HG03064 (cell line): ENCODE results near the gene FOXJ1.

Source experiments
- ATAC-seq: cut with Tn5 transposase; IDR thresholded peaks from one replicate; pipeline ENCODE4 v1.9.1; 2021; ENCODE audit warnings: low read depth; ENCODE audit not compliant: unreplicated experiment

Gene FOXJ1

DNA sequence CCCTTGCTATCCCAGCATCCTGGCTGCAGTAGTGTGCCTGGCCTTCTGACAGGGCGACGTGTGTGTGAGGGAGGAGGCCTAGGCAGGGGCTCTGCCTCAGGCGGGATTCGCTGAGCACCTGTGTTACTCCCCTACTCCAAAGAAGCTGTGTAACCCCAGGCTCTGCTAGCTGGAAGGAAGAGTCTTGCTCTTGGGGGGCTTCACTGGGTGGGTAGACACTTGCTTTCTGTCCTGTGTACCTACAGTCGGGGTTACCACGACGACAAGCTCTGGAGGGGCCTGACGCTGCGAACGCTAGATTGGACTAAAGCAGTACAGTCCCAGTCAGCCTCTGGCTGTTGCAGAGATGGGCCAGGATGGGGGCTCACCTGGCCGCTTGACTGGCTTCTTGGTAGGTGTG lies 47.0 kb downstream of the FOXJ1 start:
- ATAC-seq = no peak

DNA sequence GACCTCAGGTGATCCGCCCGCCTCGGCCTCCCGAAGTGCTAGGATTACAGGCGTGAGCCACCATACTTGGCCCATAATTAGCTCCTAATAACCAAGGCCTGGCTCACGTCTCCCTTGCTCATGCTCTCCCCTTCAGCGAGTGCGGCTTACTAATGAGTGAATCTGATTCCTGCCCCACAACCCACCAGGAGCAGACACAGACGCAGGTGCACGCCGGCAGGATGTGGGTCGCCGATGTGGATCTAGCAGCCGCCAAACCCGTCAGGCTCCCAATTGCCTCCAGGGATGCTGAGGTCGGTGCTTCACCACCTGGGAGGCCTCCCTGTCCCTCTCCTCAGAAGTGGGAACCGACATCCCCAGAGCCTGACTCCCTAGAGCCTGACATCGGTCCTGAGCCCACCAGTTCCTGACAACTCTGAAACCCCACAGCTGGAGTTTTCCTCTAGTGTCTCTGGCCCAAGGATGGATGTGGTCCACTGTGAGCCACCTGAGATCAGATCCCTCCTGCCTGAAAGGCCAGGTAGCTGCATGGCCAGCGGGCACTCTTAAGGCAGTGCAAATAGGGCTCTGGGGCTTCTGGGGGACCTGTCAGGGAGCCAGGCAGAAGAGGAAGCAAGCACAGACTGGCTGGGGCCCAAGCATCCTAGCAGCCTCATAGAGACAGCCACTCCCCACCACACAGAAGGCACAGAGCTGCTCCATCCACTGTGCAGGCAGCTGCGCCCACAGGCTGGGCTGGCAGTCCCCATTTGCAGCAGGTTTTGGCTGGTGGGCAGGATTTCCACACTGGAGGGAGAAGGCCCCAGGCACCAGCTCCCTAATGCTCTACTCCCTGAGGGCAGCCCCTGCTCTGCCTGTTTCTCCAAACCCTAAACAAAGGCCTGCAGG lies 48.3 kb downstream of the FOXJ1 start:
- ATAC-seq = no peak

DNA sequence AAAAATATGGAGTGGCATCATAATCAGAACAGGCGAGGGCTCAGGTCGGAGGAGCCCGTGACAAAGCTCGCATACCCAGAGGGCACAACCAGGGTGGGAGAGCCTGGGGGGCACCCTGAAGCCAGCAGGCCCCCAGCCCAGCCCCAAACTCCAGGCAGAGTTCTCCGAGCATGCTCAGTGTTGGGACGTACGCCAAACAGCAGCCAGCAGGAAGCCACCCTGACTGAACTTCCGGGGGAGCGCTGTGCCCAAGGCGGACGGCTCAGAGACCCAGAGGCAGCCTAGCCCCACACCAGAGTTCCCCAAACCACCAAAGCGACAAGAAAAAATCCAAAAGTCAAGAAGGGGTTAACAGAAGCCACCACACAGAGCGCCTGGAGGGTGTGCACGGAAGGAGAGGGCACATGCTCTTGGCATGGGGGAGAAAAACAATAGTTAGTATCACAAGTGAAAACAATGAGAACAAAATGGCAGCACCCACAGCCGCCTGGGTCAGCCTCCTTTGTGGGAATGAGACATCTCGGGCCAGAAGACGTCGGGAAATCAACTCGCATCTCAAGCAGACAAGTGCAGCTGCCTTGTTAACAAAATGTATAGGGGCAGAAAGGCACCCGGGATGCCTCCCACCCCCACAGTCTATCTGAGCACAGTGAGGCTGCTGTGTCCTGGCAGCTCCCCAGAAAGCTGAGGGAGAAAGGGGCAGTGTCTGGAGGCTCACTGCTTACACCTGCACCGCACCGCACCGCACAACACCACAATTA lies 49.3 kb downstream of the FOXJ1 start:
- ATAC-seq = no peak

DNA sequence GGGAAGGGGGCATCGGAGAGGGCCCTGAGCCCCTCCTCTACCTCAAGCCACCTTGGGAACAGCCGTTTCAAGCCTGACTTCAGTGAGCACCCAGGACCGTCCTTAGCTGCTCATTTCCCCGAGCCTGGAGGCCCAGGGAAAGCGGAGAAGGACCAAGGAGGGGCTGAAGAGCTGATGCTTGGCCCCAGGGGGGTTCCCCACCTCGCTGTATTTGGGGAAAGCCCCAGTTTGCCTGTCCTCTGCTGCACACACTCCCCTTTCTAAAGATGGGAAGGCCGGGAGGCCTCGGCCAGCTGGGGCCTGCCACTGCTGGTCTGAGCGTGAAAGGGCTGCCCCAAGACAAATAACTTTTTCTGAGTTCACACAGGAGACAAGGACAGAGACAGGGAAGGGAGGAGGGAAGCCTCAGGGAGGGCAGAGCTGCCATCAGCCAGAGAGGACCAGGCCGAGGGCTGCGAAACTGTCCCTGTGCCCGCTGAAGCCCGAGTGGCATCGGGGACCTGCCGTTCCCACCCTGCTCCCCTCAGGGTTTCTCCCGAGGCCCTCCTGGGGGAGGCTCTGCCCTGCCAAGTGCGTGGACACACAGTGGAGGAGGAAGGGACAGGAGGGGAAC lies 50.4 kb downstream of the FOXJ1 start:
- no peak for ATAC-seq

DNA sequence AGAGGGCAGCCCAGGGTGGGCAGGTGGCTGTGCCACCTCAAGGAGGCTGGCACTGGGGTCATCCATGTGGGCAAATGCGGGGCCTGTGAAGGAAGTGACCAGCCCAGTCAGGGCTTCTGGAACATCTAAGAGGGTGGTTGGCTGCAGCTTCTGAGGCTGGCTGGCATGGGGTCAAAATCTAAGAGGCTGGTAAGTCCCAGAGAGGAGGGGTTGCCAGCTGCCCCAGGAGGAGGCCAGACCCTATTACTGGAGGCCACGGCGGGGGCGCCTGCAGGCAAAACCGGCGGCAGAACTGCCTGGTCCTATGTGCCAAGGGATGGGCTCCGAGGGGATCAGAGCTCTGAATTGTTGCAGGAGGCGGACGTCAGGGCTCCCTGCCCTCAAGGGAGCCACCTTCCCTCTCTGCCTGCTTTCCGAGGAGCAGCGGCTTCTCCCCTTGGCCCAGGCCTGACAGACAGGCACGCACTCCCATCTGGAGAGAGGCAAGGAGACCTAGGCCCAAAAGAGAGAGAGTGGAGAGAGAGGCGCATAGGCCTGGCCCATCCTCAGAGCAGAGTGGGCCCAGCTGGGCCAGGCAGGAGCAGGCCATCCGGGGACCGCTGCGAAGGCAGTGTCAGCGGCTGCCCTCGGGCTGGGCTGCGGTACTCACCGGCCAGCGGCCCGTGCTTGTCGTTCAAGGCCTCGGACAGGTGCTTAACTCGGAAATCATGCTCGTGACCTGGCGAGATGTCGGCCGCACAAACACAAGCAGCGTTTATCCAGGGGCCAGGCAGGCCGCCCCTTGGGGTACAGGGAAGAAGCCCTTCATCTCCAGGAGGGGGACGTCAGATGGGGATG lies 51.1 kb downstream of the FOXJ1 start:
- ATAC-seq = no peak

DNA sequence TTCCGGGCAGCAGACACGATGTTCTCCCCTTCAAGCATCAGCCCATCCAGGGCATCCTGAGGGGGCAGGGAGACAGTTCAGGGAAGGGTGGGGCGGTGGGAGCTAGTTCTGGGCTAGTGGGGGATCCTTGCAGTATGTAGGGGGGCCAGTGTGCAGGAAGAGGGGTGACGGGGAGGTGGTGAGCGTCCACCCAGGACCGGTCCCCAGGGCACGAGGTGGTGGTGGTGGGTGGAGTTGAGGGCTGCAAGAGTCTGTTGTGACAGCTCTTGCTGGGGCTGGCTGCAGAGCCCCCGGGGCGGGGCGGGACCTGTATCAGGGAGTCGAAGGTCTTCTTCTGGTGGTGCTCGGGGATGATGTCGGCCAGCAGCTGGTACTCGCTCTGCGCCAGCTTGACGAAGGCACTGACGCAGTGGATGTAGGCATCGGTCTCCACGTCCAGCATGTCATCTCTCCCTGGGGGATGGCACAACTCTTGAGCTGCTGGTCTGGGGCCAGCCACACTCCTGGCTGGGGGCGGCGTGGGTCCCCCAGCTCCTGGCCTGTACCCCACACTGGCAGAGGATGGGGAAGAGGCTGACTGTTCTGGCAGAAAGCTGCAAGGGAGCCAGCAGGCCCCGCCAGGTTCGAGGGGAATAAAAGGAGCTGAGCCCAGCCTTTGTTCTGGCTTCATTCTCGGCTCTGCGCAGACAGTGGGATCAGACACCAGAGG lies 52.0 kb downstream of the FOXJ1 start:
- ATAC-seq = no peak

DNA sequence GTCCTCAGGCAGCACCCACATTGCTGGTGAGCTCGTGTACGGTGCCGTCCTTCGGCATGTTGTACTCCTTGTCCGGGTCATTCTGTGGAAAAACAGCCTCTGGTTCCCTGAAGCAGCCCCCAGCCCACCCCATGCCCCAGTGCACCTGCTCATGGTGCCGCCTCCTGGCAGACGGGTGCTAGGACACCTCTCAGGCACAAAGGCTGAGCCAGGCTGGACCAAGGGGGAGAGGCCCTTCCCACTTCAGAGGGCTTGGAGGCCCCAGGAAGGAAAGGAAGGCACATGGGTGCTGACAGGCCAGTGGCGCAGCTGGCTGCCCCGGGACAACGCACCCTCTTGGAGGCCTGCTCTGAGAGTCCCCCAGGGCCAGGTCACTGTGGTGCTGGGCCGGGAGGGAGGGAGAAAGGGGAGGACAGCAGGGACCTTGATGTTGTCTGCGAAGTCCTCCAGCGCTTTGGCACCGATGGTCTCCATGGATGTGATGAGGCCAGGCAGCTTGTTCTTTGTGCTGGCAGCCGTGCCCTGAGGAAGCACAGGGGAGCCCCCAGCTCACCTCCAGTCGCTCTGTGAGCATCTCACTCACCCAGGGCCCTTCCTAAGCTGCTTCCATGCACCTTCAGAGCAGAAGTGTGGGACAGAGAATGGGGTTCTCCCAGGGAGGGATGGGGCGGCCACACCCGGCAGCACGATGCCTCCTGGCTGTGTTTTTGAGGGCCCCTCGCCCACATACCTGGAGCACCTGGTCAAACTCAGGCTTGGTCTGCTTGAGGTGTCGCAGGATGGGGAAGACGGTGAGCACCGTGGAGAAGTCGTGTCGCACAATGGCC lies 52.8 kb downstream of the FOXJ1 start:
- no peak for ATAC-seq

DNA sequence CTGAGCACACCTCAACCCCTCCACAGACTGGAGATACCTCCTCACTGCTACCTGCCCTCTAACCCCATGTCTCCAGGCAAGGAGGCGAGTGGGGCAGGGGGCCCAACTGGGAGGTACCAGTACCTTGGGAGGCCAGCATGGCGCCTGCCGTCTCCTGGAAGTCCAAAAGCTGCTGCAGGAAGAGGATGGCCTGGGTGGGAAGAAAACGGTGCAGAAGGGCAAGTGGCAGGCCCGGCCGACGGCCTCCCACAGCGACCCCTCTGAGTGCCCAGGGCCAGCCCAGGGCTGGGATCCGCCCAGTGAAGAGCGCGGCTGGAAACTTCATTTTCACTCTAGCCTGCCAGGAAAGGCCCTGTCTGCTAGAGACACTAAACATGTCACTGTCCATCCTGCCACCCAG lies 53.5 kb downstream of the FOXJ1 start:
- no peak for ATAC-seq

DNA sequence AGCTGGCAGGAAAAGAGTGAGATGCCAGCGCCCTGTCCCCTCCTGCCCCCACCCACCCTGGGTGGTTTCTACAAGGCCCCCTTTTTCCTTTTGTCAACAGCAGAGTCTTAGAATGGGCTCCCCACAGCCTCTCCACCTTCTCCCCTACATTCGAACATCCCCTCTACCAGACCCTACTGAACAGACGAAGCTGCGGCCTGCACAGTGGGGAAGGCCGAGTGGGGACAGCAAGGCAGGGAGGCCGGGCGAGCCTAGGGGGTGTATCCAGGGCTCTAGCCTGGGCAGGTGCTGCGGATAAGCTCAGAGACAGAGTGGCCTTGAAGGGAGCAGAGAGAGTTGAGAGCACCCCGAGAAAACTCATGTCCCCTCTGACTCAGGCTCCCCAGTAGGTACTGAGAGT lies 54.7 kb downstream of the FOXJ1 start:
- no peak for ATAC-seq
